ENCODE results near the gene FLNC. TPM values are rescaled to one million over a fixed set of nuclear protein-coding genes. Genes with fewer than 3 reads are reported as not detected.
A peak's percentile ranks its signal among the peaks of the same experiment; 100 is the strongest.

Gene FLNC
- total RNA-seq, 1 experiment from 2014 or later = 10.2 TPM

DNA sequence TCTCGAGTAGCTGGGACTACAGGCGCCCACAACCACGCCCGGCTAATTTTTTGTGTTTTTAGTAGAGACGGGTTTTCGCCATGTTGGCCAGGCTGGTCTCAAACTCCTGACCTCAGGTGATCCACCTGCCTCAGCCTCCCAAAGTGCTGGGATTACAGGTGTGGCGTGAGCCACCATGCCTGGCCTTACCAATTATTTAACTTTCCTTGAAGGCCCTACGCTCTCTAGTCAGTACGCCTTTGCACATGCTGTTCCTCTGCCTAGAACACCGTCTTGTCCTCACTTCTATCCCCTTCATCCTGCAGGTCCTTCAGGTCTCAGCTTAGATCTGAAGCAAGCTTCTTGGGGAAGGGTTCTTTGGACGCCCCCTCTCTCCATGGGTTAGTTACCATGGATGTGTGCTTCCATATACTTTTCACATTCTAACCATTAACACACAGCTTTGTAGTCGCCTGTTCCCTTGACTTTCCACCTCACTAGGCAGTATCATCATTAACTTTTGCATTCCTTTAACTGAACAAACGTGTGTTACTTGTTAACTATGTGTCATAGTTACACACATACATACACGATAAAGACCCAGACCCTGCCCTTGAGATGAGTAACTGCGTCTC lies 31.9 kb downstream of the FLNC start:
- in situ Hi-C loops (cut with HindIII; ENCODE audit: low pct_unique_long_range_greater_than_20kb, low sequenced_read_pairs) (no loop called here), intact Hi-C loops (cut with micrococcal nuclease; ENCODE audit: unreplicated experiment) (no loop called here)
- no peak; the same call in 1 of the 2 replicates for ATAC-seq
- BruUV-seq (replicated peaks) = no TSS peak
- peaks cover 3% of the 10 kb centered on the region; the same call in 1 of the 2 replicates for H3K36me3 ChIP-seq (ENCODE audit: control insufficient read depth, insufficient read depth, low read length)
- TF ChIP-seq, protein P1, sequence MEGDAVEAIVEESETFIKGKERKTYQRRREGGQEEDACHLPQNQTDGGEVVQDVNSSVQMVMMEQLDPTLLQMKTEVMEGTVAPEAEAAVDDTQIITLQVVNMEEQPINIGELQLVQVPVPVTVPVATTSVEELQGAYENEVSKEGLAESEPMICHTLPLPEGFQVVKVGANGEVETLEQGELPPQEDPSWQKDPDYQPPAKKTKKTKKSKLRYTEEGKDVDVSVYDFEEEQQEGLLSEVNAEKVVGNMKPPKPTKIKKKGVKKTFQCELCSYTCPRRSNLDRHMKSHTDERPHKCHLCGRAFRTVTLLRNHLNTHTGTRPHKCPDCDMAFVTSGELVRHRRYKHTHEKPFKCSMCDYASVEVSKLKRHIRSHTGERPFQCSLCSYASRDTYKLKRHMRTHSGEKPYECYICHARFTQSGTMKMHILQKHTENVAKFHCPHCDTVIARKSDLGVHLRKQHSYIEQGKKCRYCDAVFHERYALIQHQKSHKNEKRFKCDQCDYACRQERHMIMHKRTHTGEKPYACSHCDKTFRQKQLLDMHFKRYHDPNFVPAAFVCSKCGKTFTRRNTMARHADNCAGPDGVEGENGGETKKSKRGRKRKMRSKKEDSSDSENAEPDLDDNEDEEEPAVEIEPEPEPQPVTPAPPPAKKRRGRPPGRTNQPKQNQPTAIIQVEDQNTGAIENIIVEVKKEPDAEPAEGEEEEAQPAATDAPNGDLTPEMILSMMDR (IDR thresholded peaks at IDR 0.05) = no peak
- TF ChIP-seq SIN3A (IDR thresholded peaks at IDR 0.05; ENCODE audit: borderline replicate concordance, insufficient read depth, low read depth, low read length) (no peak), POLR2AphosphoS5 (IDR thresholded peaks at IDR 0.05; ENCODE audit: low read depth, low read length) (no peak), TCF7L2 (IDR thresholded peaks at IDR 0.05; ENCODE audit: low read depth, low read length) (no peak)
- TF ChIP-seq, protein P2, sequence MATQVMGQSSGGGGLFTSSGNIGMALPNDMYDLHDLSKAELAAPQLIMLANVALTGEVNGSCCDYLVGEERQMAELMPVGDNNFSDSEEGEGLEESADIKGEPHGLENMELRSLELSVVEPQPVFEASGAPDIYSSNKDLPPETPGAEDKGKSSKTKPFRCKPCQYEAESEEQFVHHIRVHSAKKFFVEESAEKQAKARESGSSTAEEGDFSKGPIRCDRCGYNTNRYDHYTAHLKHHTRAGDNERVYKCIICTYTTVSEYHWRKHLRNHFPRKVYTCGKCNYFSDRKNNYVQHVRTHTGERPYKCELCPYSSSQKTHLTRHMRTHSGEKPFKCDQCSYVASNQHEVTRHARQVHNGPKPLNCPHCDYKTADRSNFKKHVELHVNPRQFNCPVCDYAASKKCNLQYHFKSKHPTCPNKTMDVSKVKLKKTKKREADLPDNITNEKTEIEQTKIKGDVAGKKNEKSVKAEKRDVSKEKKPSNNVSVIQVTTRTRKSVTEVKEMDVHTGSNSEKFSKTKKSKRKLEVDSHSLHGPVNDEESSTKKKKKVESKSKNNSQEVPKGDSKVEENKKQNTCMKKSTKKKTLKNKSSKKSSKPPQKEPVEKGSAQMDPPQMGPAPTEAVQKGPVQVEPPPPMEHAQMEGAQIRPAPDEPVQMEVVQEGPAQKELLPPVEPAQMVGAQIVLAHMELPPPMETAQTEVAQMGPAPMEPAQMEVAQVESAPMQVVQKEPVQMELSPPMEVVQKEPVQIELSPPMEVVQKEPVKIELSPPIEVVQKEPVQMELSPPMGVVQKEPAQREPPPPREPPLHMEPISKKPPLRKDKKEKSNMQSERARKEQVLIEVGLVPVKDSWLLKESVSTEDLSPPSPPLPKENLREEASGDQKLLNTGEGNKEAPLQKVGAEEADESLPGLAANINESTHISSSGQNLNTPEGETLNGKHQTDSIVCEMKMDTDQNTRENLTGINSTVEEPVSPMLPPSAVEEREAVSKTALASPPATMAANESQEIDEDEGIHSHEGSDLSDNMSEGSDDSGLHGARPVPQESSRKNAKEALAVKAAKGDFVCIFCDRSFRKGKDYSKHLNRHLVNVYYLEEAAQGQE (IDR thresholded peaks at IDR 0.05; ENCODE audit: insufficient read depth in 1 of 2, low read depth in 2 of 2, low read length in 1 of 2) = no peak
- ChIA-PET POLR2A (no interaction called here), CTCF (interaction anchor here (1.0 to 1.4 kb wide), 2 partner anchors 18 to 21 kb away, joined by 3 to 9 read pairs; no protein-coding TSS in a partner anchor)
- H3K27me3 ChIP-seq (ENCODE audit: control insufficient read depth, insufficient read depth, low read length) = no peaks in the 10 kb centered on the region
- H3K4me3 ChIP-seq (ENCODE audit: low read depth in 2 of 2, low read length in 2 of 2) = peak overlapping the region; percentile 99 to 100
- H3K27ac ChIP-seq (ENCODE audit: low read length) = peak overlapping the region; percentile 95
- peaks cover 7% of the 10 kb centered on the region for H3K4me1 ChIP-seq (ENCODE audit: control insufficient read depth, insufficient read depth, low read length)
- no peaks in the 10 kb centered on the region for H3K9me3 ChIP-seq (ENCODE audit: control insufficient read depth, insufficient read depth, low read depth, low read length)
- no peak for DNase-seq (ENCODE audit: low read depth, low spot score)

DNA sequence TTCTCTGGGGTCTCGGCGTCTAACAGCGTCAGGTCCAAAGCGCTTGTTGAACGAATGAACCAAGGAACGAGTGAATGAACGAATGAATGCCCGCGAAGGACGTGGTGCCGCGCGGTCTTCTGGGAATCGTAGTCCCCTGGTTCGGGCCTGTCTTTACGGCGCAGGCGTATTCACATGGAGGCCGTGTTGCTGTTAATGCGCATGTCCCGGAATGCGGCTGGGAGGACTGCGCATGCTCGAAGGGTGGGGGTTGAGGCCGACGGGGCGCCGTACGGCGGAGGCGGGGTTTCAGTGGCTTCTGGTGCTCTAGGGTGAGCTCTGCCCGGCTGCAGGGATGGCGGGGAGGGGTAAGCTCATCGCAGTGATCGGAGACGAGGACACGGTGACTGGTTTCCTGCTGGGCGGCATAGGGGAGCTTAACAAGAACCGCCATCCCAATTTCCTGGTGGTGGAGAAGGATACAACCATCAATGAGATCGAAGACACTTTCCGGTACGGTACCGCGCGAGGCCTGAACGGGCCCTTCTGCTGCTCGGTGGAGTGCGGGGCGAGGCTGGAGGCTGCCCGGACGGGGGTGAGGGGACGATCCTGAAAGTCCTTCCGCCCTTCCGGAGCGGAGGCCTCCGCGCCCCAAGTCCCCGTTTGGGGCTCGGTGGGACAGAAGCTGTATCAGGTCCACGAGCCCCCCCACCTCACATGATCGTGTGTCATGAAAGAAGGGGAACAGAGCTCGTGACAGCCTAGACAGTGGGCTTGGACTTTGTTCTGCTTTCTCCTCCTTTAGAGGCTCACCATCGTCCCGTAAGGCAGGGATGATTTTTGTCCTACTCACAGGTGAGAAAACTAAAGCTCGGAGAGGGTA lies 32.6 kb downstream of the FLNC start, which contains the start of gene ATP6V1F:
Gene ATP6V1F, plus strand, starts transcription at position 286 of the 862 bp plus-strand sequence. Its CDS starts 49 bp downstream, at position 335.
- intact Hi-C loops (cut with micrococcal nuclease; ENCODE audit: unreplicated experiment) = no loop called here
- peak within 1 kb of the TSS; percentile 95 for H3K27ac ChIP-seq (ENCODE audit: low read length)
- in situ Hi-C loops (cut with HindIII; ENCODE audit: low pct_unique_long_range_greater_than_20kb, low sequenced_read_pairs) = no loop called here

More for the DNA sequence above, 32.6 kb downstream of the FLNC start, which contains the start of gene ATP6V1F:
- DNase-seq (ENCODE audit: low read depth, low spot score) (peak; percentile 99), ATAC-seq (peak; percentile 92)
- TF ChIP-seq, protein P1 (IDR thresholded peaks at IDR 0.05) = no peak
- TF ChIP-seq POLR2AphosphoS5 (IDR thresholded peaks at IDR 0.05; ENCODE audit: low read depth, low read length) (peak; percentile 68), SIN3A (IDR thresholded peaks at IDR 0.05; ENCODE audit: borderline replicate concordance, insufficient read depth, low read depth, low read length) (0 out of 2 replicates have a peak, but pooled peaks have one; percentile 14)
- TF ChIP-seq, protein P2 (IDR thresholded peaks at IDR 0.05; ENCODE audit: insufficient read depth in 1 of 2, low read depth in 2 of 2, low read length in 1 of 2) = no peak
- TSS peak; percentile 78 for BruUV-seq (replicated peaks)
- peaks cover 3% of the 10 kb centered on the region; the same call in 1 of the 2 replicates for H3K36me3 ChIP-seq (ENCODE audit: control insufficient read depth, insufficient read depth, low read length)
- no peaks in the 10 kb centered on the region for H3K27me3 ChIP-seq (ENCODE audit: control insufficient read depth, insufficient read depth, low read length)
- no peaks in the 10 kb centered on the region for H3K9me3 ChIP-seq (ENCODE audit: control insufficient read depth, insufficient read depth, low read depth, low read length)
- ChIA-PET CTCF (interaction anchor here (0.6 to 1.4 kb wide), 3 partner anchors 17 to 192 kb away, joined by 3 to 9 read pairs (median 8); no protein-coding TSS in a partner anchor), POLR2A (interaction anchor here (0.6 kb wide), 1 partner anchor 1125 kb away, joined by 9 read pairs; no protein-coding TSS in a partner anchor)
- H3K4me3 ChIP-seq (ENCODE audit: low read depth in 2 of 2, low read length in 2 of 2) = peak within 1 kb of the TSS; percentile 99 to 100
- peaks cover 7% of the 10 kb centered on the region for H3K4me1 ChIP-seq (ENCODE audit: control insufficient read depth, insufficient read depth, low read length)
